Mononuclear cell (primary cell): ENCODE measurements around the gene L1CAM. TPM values are rescaled to one million over a fixed set of nuclear protein-coding genes. Genes with fewer than 3 reads are reported as not detected.

Experiments used
- H3K27me3 ChIP-seq: 2 replicates; pipeline ENCODE4 v1.6.0; 2011; ENCODE audit warnings: low read length, control low read depth; ENCODE audit not compliant: insufficient read depth
- H3K4me1 ChIP-seq: 2 replicates; pipeline ENCODE4 v1.5.1; 2011; ENCODE audit warnings: mild to moderate bottlenecking, low read length, control low read depth; ENCODE audit not compliant: insufficient read depth
- H3K4me3 ChIP-seq: 2 replicates; pipeline ENCODE4 v1.5.1; 2011; ENCODE audit warnings: mild to moderate bottlenecking, low read length, moderate library complexity
- H3K9me3 ChIP-seq: 2 replicates; pipeline ENCODE4 v1.5.1; 2011; ENCODE audit warnings: low read depth, mild to moderate bottlenecking, control low read depth, low read length
- total RNA-seq: library from RNA; depleted of rRNA; stranded (reverse); fragments of >200 nt; gene quantifications from one replicate; pipeline ENCODE4 v1.2.3, GENCODE V29; 2012

L1CAM gene
- total RNA-seq, 1 donor, result 0.52 TPM

DNA sequence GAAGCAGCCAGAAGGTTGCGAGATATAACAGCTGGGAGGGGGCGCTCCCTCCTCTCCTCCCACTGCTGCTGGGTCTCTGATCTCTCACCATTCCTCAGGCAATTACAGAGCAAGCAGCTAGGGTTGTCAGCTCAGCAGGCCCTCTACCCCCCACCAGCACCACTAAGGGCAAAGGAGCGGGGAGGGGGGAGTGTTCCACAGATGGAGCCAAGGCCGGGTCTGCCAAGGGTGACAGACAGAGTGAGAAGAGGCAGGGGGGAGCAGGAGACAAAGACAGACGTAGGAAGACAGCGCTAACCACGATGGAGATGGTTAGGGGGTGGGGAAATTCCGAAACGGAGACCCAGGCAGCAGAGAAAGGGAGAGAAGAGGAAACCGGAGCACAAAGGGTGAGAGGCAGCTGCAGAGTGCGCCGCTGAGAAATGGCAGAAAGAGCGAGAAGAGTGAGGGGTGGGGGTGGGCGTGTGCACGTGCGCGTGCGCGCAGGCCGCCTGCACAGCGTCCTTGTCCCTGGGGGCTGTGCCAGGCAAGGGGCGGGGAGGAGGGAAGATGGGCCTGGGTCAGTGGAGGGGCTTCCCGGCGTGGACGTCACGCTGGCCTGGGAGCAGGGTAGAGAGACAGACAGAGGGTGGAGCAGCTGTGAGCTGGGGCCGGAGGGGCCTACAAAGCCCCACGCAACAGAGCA is 6.9 kb downstream of the L1CAM start:
- Histone ChIP-seq H3K27me3 (peaks cover 5% of the 10 kb centered on the region), H3K9me3 (no peaks in the 10 kb centered on the region), H3K4me3 (no peak overlapping the region), H3K4me1 (peaks cover 3% of the 10 kb centered on the region)

DNA sequence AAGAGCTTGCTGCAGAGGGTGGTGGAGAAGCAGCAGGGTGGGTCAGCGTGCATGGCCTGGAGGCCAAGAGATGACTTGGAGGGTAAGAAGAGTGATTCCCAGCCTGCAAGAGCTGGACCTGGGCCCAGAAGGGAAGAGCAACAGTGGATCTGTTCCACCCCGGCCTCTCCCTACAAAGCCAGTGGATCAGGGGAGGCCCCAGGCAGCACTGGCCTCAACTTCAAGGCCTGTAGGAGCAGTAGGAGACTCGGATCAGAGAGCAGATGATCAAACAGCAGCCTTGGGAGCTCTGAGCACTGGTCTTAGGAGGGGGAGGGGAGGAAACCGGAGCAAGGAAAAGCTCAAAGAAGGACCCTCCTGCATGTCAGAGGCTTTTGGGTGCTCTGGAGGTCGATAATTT is 7.6 kb downstream of the L1CAM start:
- H3K4me3 ChIP-seq, result no peak overlapping the region
- peaks cover 3% of the 10 kb centered on the region for H3K4me1 ChIP-seq
- H3K9me3 ChIP-seq, result no peaks in the 10 kb centered on the region
- no peaks in the 10 kb centered on the region for H3K27me3 ChIP-seq

GRCh38 chrX:153877571-153878261 is 8.3 kb downstream of the L1CAM start:
- H3K9me3 ChIP-seq, result no peaks in the 10 kb centered on the region
- peaks cover 3% of the 10 kb centered on the region for H3K4me1 ChIP-seq
- H3K4me3 ChIP-seq, result no peak overlapping the region
- H3K27me3 ChIP-seq, result no peaks in the 10 kb centered on the region

- Histone ChIP-seq H3K4me3 (no peak overlapping the region), H3K9me3 (no peaks in the 10 kb centered on the region), H3K4me1 (peaks cover 3% of the 10 kb centered on the region), H3K27me3 (no peaks in the 10 kb centered on the region)
Observed at GRCh38 chrX:153876112-153876491, 9.9 kb downstream of the L1CAM start.

DNA sequence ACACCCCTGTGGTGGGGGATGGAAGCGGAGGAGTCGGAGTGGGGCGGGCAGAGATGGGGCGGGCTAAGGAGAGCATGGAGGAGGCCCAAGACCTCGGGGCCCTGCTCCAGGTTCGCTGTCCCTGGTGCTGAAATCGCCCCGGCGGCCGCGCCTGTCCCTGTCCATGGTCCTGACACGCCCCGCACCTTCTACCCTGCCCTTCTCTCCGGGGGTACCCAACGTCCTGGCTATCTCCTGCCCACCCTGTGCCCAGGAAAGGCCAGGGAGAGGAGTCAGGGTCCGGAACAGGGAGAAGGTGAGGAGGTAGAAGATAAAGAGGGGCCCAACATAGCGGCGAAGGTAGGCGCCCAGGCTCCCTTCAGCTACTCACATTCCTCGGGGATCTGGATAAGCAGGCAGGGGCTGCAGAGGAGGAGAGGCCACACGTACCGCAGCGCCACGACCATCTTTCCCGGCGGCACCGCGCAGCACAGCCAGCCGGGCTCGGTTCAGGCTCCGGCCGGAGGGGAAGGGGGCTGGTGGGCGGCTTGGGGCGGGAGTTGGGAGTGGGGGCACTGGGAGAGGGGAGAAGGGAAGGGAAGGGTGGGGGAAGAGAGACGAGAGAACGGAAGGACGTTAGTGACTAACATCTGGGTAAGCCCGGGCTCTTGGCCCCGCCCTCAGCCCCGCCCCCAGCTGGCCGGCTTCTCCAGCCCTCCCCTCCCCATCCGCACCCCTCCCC is 10.4 kb downstream of the L1CAM start:
- Histone ChIP-seq H3K9me3 (no peaks in the 10 kb centered on the region), H3K27me3 (no peaks in the 10 kb centered on the region), H3K4me1 (peaks cover 3% of the 10 kb centered on the region), H3K4me3 (no peak overlapping the region)

- no peak overlapping the region for H3K4me3 ChIP-seq
- no peaks in the 10 kb centered on the region for H3K27me3 ChIP-seq
- H3K4me1 ChIP-seq, result peaks cover 3% of the 10 kb centered on the region
- no peaks in the 10 kb centered on the region for H3K9me3 ChIP-seq
Observed at GRCh38 chrX:153874366-153875125, 11.4 kb downstream of the L1CAM start.

DNA sequence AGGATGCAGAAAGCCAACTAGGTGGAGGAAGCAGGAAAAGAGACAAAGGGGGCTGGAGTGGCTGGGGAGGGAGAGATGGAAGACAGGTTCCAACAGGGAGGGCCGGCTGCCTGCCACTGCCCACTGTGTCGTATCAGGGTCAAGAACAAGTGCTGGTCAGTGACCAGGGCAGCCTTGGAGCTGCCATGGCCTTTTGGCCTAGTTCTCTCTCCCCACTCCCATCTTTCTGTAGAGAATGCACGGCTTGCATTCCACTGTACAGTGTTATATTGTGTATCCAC is 11.9 kb downstream of the L1CAM start:
- peaks cover 3% of the 10 kb centered on the region for H3K4me1 ChIP-seq
- H3K4me3 ChIP-seq, result no peak overlapping the region
- H3K27me3 ChIP-seq, result no peaks in the 10 kb centered on the region
- H3K9me3 ChIP-seq, result no peaks in the 10 kb centered on the region

GRCh38 chrX:153873282-153874084 is 12.5 kb downstream of the L1CAM start:
- Histone ChIP-seq H3K4me3 (no peak overlapping the region), H3K27me3 (no peaks in the 10 kb centered on the region), H3K4me1 (no peaks in the 10 kb centered on the region), H3K9me3 (no peaks in the 10 kb centered on the region)

- no peaks in the 10 kb centered on the region for H3K27me3 ChIP-seq
- no peak overlapping the region for H3K4me3 ChIP-seq
- no peaks in the 10 kb centered on the region for H3K4me1 ChIP-seq
- H3K9me3 ChIP-seq, result no peaks in the 10 kb centered on the region
Observed at GRCh38 chrX:153871946-153872878, 13.8 kb downstream of the L1CAM start.

GRCh38 chrX:153871451-153871850 is 14.5 kb downstream of the L1CAM start:
- Histone ChIP-seq H3K27me3 (no peaks in the 10 kb centered on the region), H3K9me3 (no peaks in the 10 kb centered on the region), H3K4me3 (no peak overlapping the region), H3K4me1 (no peaks in the 10 kb centered on the region)

DNA sequence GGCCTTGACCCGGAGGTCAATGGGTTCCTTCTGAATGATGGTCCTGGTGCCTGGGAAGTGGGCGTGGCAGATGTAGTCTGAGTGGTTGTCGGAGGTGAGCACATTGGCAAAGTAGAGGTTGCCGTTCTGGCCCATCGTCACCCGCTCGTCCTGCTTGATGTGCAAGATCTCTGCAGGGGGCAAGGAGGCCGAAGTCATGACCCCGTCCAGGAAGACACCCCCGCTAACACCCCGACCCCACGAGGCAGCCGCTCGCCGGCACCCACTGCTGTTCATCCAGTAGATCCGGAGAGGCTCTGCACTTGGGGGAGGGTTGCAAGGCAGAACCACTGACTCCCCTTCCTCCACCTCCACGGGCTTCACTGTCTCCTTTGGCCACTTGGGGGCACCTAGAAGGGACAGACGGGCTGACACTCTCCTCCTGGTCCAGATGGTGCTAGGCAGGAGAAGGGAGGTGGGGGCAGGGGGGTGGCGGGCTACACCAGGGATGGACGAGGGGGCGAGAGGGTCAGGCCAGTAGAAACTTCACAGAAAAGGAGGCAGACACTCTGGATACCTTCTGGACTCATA is 15.1 kb downstream of the L1CAM start:
- Histone ChIP-seq H3K9me3 (no peaks in the 10 kb centered on the region), H3K4me1 (no peaks in the 10 kb centered on the region), H3K4me3 (no peak overlapping the region), H3K27me3 (no peaks in the 10 kb centered on the region)

- Histone ChIP-seq H3K4me3 (no peak overlapping the region), H3K27me3 (no peaks in the 10 kb centered on the region), H3K9me3 (no peaks in the 10 kb centered on the region), H3K4me1 (no peaks in the 10 kb centered on the region)
Observed at GRCh38 chrX:153870288-153870690, 15.7 kb downstream of the L1CAM start.

GRCh38 chrX:153869473-153870287 is 16.3 kb downstream of the L1CAM start:
- Histone ChIP-seq H3K4me1 (no peaks in the 10 kb centered on the region), H3K9me3 (no peaks in the 10 kb centered on the region), H3K27me3 (no peaks in the 10 kb centered on the region), H3K4me3 (no peak overlapping the region)
